ENCODE measurements around the gene TMEM183A. TPM values are rescaled to one million over a fixed set of nuclear protein-coding genes. Genes with fewer than 3 reads are reported as not detected.

The TMEM183A gene
- polyA plus RNA-seq, 1 of the 3 experiments (the other 2 are of a cell fraction), result 47.9 TPM

DNA sequence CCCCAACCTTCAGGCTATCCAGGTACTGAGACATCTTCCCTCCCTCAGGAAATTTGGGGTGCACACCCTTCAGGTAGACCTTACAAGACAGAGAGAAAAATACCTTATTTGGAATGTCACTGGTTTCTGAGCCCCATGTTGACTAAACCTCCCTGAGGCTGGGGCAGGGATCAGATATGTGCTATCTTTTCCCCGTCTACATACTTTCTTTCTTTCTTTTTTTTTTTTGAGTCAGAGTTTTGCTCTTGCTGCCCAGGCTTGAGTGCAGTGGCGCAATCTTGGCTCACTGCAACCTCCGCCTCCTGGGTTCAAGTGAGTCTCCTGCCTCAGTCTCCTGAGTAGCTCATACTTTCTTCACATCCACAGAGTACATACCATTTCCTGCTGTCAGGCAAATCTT, 41.8 kb upstream of the TMEM183A start:
- CTCF ChIA-PET, result no interaction called here
- POLR2A ChIA-PET, result no interaction called here

GRCh38 chr1:202966006-202966898, 40.9 kb upstream of the TMEM183A start:
- CTCF ChIA-PET, result interaction anchor here (1.1 kb wide), 1 partner anchor 12 kb away, joined by 4 read pairs; no protein-coding TSS in a partner anchor
- POLR2A ChIA-PET, result no interaction called here

More for the DNA sequence above, 41.8 kb upstream of the TMEM183A start:
- no peak overlapping the region for H2AFZ ChIP-seq (ENCODE audit: low read depth)
- H3K79me2 ChIP-seq (ENCODE audit: insufficient read depth), result no peaks in the 10 kb centered on the region
- WGBS (ENCODE audit: low lambda C conversion rate), result 93% methylated on average over 3 of the region's 3 CpGs
- H3K4me3 ChIP-seq (ENCODE audit: low read depth in 2 of 2, low read length in 1 of 2), result no peak overlapping the region
- no peaks in the 10 kb centered on the region for H3K9me3 ChIP-seq
- no peak overlapping the region for H3K9ac ChIP-seq
- H3K27ac ChIP-seq (ENCODE audit: low read depth in 2 of 2, low read length in 1 of 2), result no peak overlapping the region
- peaks cover 0 to 14% of the 10 kb centered on the region in 2 experiments; a peak in 1 of 4 replicates for H3K4me1 ChIP-seq (ENCODE audit: control insufficient read depth in 1 of 2, insufficient read depth in 2 of 2, low read depth in 1 of 2, low read length in 1 of 2)
- no peak overlapping the region for H3K4me2 ChIP-seq
- H3K36me3 ChIP-seq (replicated peaks in 1 of 2; ENCODE audit: control insufficient read depth in 1 of 2, insufficient read depth in 2 of 2, low read length in 1 of 2), result peaks cover 0 to 28% of the 10 kb centered on the region in 2 experiments
- no peak for DNase-seq
- H3F3A ChIP-seq (replicated peaks; ENCODE audit: insufficient read depth), result peaks cover 4% of the 10 kb centered on the region
- H3K27me3 ChIP-seq (ENCODE audit: insufficient read depth), result no peaks in the 10 kb centered on the region
- H3K9me2 ChIP-seq, result no peaks in the 10 kb centered on the region
- H4K20me1 ChIP-seq (ENCODE audit: insufficient read depth), result no peaks in the 10 kb centered on the region
- TF ChIP-seq RAD21 (IDR thresholded peaks at IDR 0.05; ENCODE audit: low read length) (no peak), SMC3 (IDR thresholded peaks at IDR 0.05; ENCODE audit: low read depth, low read length) (no peak)

DNA sequence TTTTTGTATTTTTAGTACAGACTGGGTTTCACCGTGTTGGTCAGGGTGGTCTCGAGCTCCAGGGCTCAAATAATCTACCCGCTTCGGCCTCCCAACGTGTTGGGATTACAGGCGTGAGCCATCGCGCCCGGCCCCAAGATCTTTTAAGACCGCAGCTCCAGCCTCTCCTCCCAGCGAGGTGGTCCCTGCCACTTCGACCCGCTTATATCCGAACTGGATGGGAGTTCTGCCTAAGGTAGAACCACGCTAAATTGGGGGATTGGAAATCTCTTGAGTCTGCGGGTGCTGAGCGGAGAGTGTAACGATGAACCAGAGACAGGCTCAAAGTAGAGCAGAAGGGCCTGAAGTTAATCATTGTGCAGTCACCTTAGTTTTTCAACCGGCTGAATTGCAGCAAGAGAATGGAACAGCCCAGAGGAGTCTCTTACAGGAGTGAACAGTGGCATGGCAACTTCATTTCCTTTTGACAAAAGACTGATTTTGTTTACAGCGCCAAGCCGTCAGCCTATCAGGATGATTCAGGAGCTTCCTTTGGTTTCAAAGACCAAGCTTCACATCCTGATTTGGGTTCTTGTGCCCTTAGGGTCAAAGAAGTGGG, 39.4 kb upstream of the TMEM183A start:
- CTCF ChIA-PET, result interaction anchor here (0.8 to 1.2 kb wide), 4 partner anchors 10 to 301 kb away, joined by 3 to 7 read pairs (median 4); partner anchors contain the start of gene KLHL12
- peak overlapping the region; percentile 96 for H2AFZ ChIP-seq (ENCODE audit: low read depth)

More at GRCh38 chr1:202966006-202966898, 40.9 kb upstream of the TMEM183A start:
- Histone ChIP-seq H3K79me2 (ENCODE audit: insufficient read depth) (no peaks in the 10 kb centered on the region), H3K4me3 (ENCODE audit: low read depth in 2 of 2, low read length in 1 of 2) (peak overlapping the region; percentile 83 to 96), H3K9me3 (no peaks in the 10 kb centered on the region), H4K20me1 (ENCODE audit: insufficient read depth) (no peaks in the 10 kb centered on the region), H3F3A (replicated peaks; ENCODE audit: insufficient read depth) (peaks cover 4% of the 10 kb centered on the region), H3K27me3 (ENCODE audit: insufficient read depth) (no peaks in the 10 kb centered on the region), H3K27ac (ENCODE audit: low read depth in 2 of 2, low read length in 1 of 2) (no peak overlapping the region; a peak in 1 of 4 replicates), H3K9me2 (no peaks in the 10 kb centered on the region), H2AFZ (ENCODE audit: low read depth) (peak overlapping the region; percentile 86), H3K9ac (peak overlapping the region; percentile 72), H3K4me2 (peak overlapping the region; percentile 95), H3K36me3 (replicated peaks in 1 of 2; ENCODE audit: control insufficient read depth in 1 of 2, insufficient read depth in 2 of 2, low read length in 1 of 2) (peaks cover 0 to 28% of the 10 kb centered on the region in 2 experiments), H3K4me1 (ENCODE audit: control insufficient read depth in 1 of 2, insufficient read depth in 2 of 2, low read depth in 1 of 2, low read length in 1 of 2) (peaks cover 0 to 14% of the 10 kb centered on the region in 2 experiments; a peak in 1 of 4 replicates)
- no peak for DNase-seq
- no peak for TF ChIP-seq RFX5 (IDR thresholded peaks at IDR 0.05; ENCODE audit: low read length)
- 75% methylated on average over 15 of the region's 18 CpGs for WGBS (ENCODE audit: low lambda C conversion rate)

More for the DNA sequence above, 39.4 kb upstream of the TMEM183A start:
- H3K36me3 ChIP-seq (replicated peaks in 1 of 2; ENCODE audit: control insufficient read depth in 1 of 2, insufficient read depth in 2 of 2, low read length in 1 of 2), result peaks cover 0 to 17% of the 10 kb centered on the region in 2 experiments
- peak overlapping the region; percentile 55 to 70 for H3K4me3 ChIP-seq (ENCODE audit: low read depth in 2 of 2, low read length in 1 of 2)
- H3K27me3 ChIP-seq (ENCODE audit: insufficient read depth), result peaks cover 7% of the 10 kb centered on the region; the same call in 1 of the 2 replicates
- H3K79me2 ChIP-seq (ENCODE audit: insufficient read depth), result no peaks in the 10 kb centered on the region
- DNase-seq, result peak; percentile 37
- peak overlapping the region; percentile 33; the same call in 1 of the 2 replicates for H3K9ac ChIP-seq
- H4K20me1 ChIP-seq (ENCODE audit: insufficient read depth), result no peaks in the 10 kb centered on the region
- peak overlapping the region; percentile 75 for H3K4me2 ChIP-seq
- 31% methylated on average over 20 of the region's 21 CpGs for WGBS (ENCODE audit: low lambda C conversion rate)
- H3K9me3 ChIP-seq, result no peaks in the 10 kb centered on the region
- POLR2A ChIA-PET, result interaction anchor here (0.8 to 1.6 kb wide), 2 partner anchors 40 to 107 kb away, joined by 3 to 6 read pairs; partner anchors contain the start of gene TMEM183A
- H3F3A ChIP-seq (replicated peaks; ENCODE audit: insufficient read depth), result peaks cover 4% of the 10 kb centered on the region
- no peaks in the 10 kb centered on the region for H3K9me2 ChIP-seq
- TF ChIP-seq RXRA (IDR thresholded peaks at IDR 0.05; ENCODE audit: borderline replicate concordance, low read depth) (no peak), GABPA (IDR thresholded peaks at IDR 0.05; ENCODE audit: low read depth) (no peak), SMC3 (IDR thresholded peaks at IDR 0.05; ENCODE audit: low read depth, low read length) (no peak), PBX3 (IDR thresholded peaks at IDR 0.05) (no peak), FOXM1 (IDR thresholded peaks at IDR 0.05; ENCODE audit: low read depth) (no peak), RFX5 (IDR thresholded peaks at IDR 0.05; ENCODE audit: low read length) (no peak)
- H3K27ac ChIP-seq (ENCODE audit: low read depth in 2 of 2, low read length in 1 of 2), result no peak overlapping the region; a peak in 1 of 4 replicates
- peaks cover 0 to 14% of the 10 kb centered on the region in 2 experiments; a peak in 1 of 4 replicates for H3K4me1 ChIP-seq (ENCODE audit: control insufficient read depth in 1 of 2, insufficient read depth in 2 of 2, low read depth in 1 of 2, low read length in 1 of 2)

Data from SK-N-SH (cell line).